OCI-LY7 (cell line): ENCODE measurements around the gene RIT2. TPM values are rescaled to one million over a fixed set of nuclear protein-coding genes. Genes with fewer than 3 reads are reported as not detected.

Source experiments
- BruUV-seq: library from RNA; stranded (reverse); fragments of 400-500 nt; replicated peaks from 2 replicates; lab custom pipeline; 2021; lab: Mats Ljungman, UMichigan
- CTCF ChIA-PET: fragments of 300-600 bp; sonication (Branson Sonifier 250); formaldehyde crosslinking; loops from one replicate; lab custom pipeline; 2022; ENCODE audit warnings: antibody characterized with exemption; ENCODE audit not compliant: unreplicated experiment; lab: Charles Lee
- POLR2A ChIA-PET: fragments of 300-600 bp; sonication (Branson Sonifier 250); formaldehyde crosslinking; loops from one replicate; lab custom pipeline; 2022; ENCODE audit warnings: antibody characterized with exemption; lab: Charles Lee
- DNase-seq: peaks from one replicate; pipeline ENCODE4 v3.0.0-alpha.2; 2015; ENCODE audit warnings: low spot score
- H2AFZ ChIP-seq: fragments of 200-600 bp; sonication (generic), shearing (Covaris generic); 2 replicates; pipeline ENCODE4 v1.6.1; 2014; ENCODE audit warnings: mild to moderate bottlenecking, antibody characterized with exemption, low read length, moderate library complexity
- H3K27ac ChIP-seq: fragments of 200-600 bp; sonication (generic); 2 replicates; pipeline ENCODE4 v1.5.1; 2014; ENCODE audit warnings: mixed run types, low read depth, mild to moderate bottlenecking, moderate library complexity, low read length, inconsistent platforms; ENCODE audit not compliant: poor library complexity, severe bottlenecking
- H3K36me3 ChIP-seq: fragments of 200-600 bp; sonication (generic); 2 replicates; pipeline ENCODE4 v1.6.1; 2014; ENCODE audit warnings: mild to moderate bottlenecking, antibody characterized with exemption, low read length, moderate library complexity, mixed read lengths; ENCODE audit not compliant: insufficient read depth
- H3K4me1 ChIP-seq: fragments of 200-600 bp; sonication (generic); 2 replicates; pipeline ENCODE4 v1.5.1; 2014; ENCODE audit warnings: mild to moderate bottlenecking, low read length; ENCODE audit not compliant: insufficient read depth, poor library complexity, severe bottlenecking
- H3K4me2 ChIP-seq: fragments of 200-600 bp; sonication (generic); 2 replicates; pipeline ENCODE4 v1.6.1; 2014; ENCODE audit warnings: mild to moderate bottlenecking, low read length
- H3K4me3 ChIP-seq: fragments of 200-600 bp; sonication (generic); 2 replicates; pipeline ENCODE4 v1.5.1; 2014; ENCODE audit warnings: mild to moderate bottlenecking, low read depth, low read length; ENCODE audit not compliant: poor library complexity, severe bottlenecking
- H3K79me2 ChIP-seq: fragments of 200-600 bp; sonication (generic); 2 replicates; pipeline ENCODE4 v1.6.1; 2016; ENCODE audit warnings: low read depth, mild to moderate bottlenecking, low read length, moderate library complexity, mixed read lengths; ENCODE audit not compliant: insufficient read depth
- H3K9me2 ChIP-seq: fragments of 200-600 bp; sonication (generic); 2 replicates; pipeline ENCODE4 v1.6.1; 2016; ENCODE audit warnings: mild to moderate bottlenecking, low read length, mixed read lengths; ENCODE audit not compliant: insufficient read depth
- H3K9me3 ChIP-seq: fragments of 200-600 bp; sonication (generic); 2 replicates; pipeline ENCODE4 v1.6.1; 2014; ENCODE audit warnings: mild to moderate bottlenecking, mixed run types, low read length, mixed read lengths
- H4K20me1 ChIP-seq: fragments of 200-600 bp; sonication (generic); 2 replicates; pipeline ENCODE4 v1.6.1; 2014; ENCODE audit warnings: mild to moderate bottlenecking, antibody characterized with exemption, low read length, moderate library complexity, mixed read lengths; ENCODE audit not compliant: insufficient read depth
- CTCF ChIP-seq: fragments of 200-600 bp; sonication (generic); conservative IDR thresholded peaks from 2 replicates; pipeline ENCODE4 v1.5.1; 2014; ENCODE audit warnings: mild to moderate bottlenecking, antibody characterized with exemption, low read length, moderate library complexity, mixed read lengths
- EZH2phosphoT487 ChIP-seq: fragments of 200-600 bp; sonication (generic); IDR thresholded peaks from 2 replicates; pipeline ENCODE4 v1.6.1; 2018; ENCODE audit warnings: low read depth, borderline replicate concordance, mild to moderate bottlenecking, mixed run types, antibody characterized with exemption, low read length, moderate library complexity, mixed read lengths
- intact Hi-C: fragments of 100-400 bp; cut with micrococcal nuclease; formaldehyde crosslinking; loops from one replicate; pipeline ENCODE4 v1.10.0; 2022; ENCODE audit not compliant: unreplicated experiment
- total RNA-seq, 2 experiments: library from RNA; depleted of rRNA in 1 of 2; stranded (reverse); fragments of >200 nt in 1 of 2; shearing (Covaris generic) in 1 of 2; gene quantifications; 2 replicates each; pipeline ENCODE4 v1.2.3, GENCODE V29; 2014 to 2022

The RIT2 gene
- total RNA-seq, 2 experiments from 2014 or later, result not detected

- intact Hi-C loops, result no loop called here
- H3K9me3 ChIP-seq, result no peaks in the 10 kb centered on the region
- no peaks in the 10 kb centered on the region for H4K20me1 ChIP-seq
- TF ChIP-seq EZH2phosphoT487 (no peak), CTCF (no peak)
- no peaks in the 10 kb centered on the region for H3K9me2 ChIP-seq
- H3K27ac ChIP-seq, result no peak overlapping the region
- no peak for DNase-seq
- no peaks in the 10 kb centered on the region for H3K4me1 ChIP-seq
- no peaks in the 10 kb centered on the region for H3K79me2 ChIP-seq
- ChIA-PET POLR2A (no interaction called here), CTCF (no interaction called here)
- H3K4me2 ChIP-seq, result no peak overlapping the region
- no peak overlapping the region for H2AFZ ChIP-seq
- no peak overlapping the region for H3K4me3 ChIP-seq
- H3K36me3 ChIP-seq, result no peaks in the 10 kb centered on the region
- no TSS peak for BruUV-seq
Measured at GRCh38 chr18:42931491-42931890, 184.0 kb downstream of the RIT2 start.

GRCh38 chr18:42929857-42930256 lies 185.6 kb downstream of the RIT2 start:
- Histone ChIP-seq H3K79me2 (no peaks in the 10 kb centered on the region), H3K9me3 (no peaks in the 10 kb centered on the region), H3K4me2 (no peak overlapping the region), H3K36me3 (no peaks in the 10 kb centered on the region), H3K4me1 (no peaks in the 10 kb centered on the region), H3K27ac (no peak overlapping the region), H4K20me1 (no peaks in the 10 kb centered on the region), H3K4me3 (no peak overlapping the region), H2AFZ (no peak overlapping the region), H3K9me2 (no peaks in the 10 kb centered on the region)
- no TSS peak for BruUV-seq
- TF ChIP-seq CTCF (no peak), EZH2phosphoT487 (no peak)
- CTCF ChIA-PET, result no interaction called here
- DNase-seq, result no peak
- POLR2A ChIA-PET, result no interaction called here
- intact Hi-C loops, result no loop called here

DNA sequence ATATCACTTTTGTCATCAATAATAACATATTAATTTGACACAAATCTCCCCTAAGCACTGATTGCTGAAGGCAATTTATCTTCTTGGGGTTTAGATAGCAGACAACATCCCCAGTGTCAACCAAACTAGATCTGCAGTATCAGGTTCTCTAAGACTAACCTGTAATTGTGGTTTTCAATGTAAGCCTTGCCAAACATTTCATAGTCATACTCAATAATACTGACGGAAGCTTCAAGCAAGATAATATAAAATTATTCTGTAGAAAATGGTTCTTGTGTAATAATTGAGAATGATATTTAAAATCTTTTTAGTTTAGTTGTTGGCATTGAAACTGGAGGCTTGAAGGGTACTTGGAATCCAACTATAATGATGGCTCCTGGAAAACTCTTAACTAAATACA lies 186.3 kb downstream of the RIT2 start:
- POLR2A ChIA-PET, result no interaction called here
- no TSS peak for BruUV-seq

More for the DNA sequence above, 186.3 kb downstream of the RIT2 start:
- H3K27ac ChIP-seq, result no peak overlapping the region
- H3K4me1 ChIP-seq, result no peaks in the 10 kb centered on the region
- no peaks in the 10 kb centered on the region for H3K79me2 ChIP-seq
- no peaks in the 10 kb centered on the region for H3K9me3 ChIP-seq
- H3K4me3 ChIP-seq, result no peak overlapping the region
- H3K4me2 ChIP-seq, result no peak overlapping the region
- DNase-seq, result no peak
- no peaks in the 10 kb centered on the region for H3K9me2 ChIP-seq
- no peak overlapping the region for H2AFZ ChIP-seq
- TF ChIP-seq CTCF, result no peak
- TF ChIP-seq EZH2phosphoT487, result no peak
- CTCF ChIA-PET, result no interaction called here
- no peaks in the 10 kb centered on the region for H3K36me3 ChIP-seq
- intact Hi-C loops, result no loop called here
- no peaks in the 10 kb centered on the region for H4K20me1 ChIP-seq
